Ureter (tissue), 1 donor: Measurements from ENCODE around the gene STX19. TPM values are rescaled to one million over a fixed set of nuclear protein-coding genes. Genes with fewer than 3 reads are reported as not detected.
"Not testable (repeated sequence)": the region's sequence is repeated elsewhere in the genome, so short reads cannot be mapped to it uniquely, and the experiment has no call there.

ENCODE experiments used
- DNase-seq: peaks from one replicate; pipeline ENCODE4 v3.0.0-alpha.2; 2020; ENCODE audit warnings: low spot score
- total RNA-seq: library from RNA; stranded (reverse); gene quantifications from one replicate; pipeline ENCODE4 v1.2.4, GENCODE V29; 2023
- donor health status: DM: yes; HTN: yes; CAD: no.

The STX19 gene
- total RNA-seq, 1 donor from 2014 or later = not detected

GRCh38 chr3:93979850-93980676 lies 48.3 kb downstream of the STX19 start, which contains the start of gene ARL13B:
Gene ARL13B, plus strand, starts transcription at chr3:93980155. Its CDS starts 269 bp downstream, at chr3:93980424.
- peak; percentile 97 for DNase-seq

- peak; percentile 84 for DNase-seq
Observed at GRCh38 chr3:93973131-93974126, 55.0 kb downstream of the STX19 start, which contains the start of gene PROS1. Gene PROS1, minus strand, starts transcription at chr3:93973896. Its CDS starts 147 bp downstream, at chr3:93973749.

GRCh38 chr3:93969997-93970396 lies 58.4 kb downstream of the STX19 start:
- no peak for DNase-seq

GRCh38 chr3:93969443-93969842 lies 59.0 kb downstream of the STX19 start:
- no peak for DNase-seq

GRCh38 chr3:93965106-93965505 lies 63.3 kb downstream of the STX19 start:
- DNase-seq = not testable (repeated sequence)

Other genes with a start within 250 kb of the STX19 start
- gene PROS1, start 54.7 kb downstream of the STX19 start, total RNA-seq = 31.2 TPM
- gene ARL13B, start 48.4 kb downstream of the STX19 start, total RNA-seq = 8.9 TPM
- gene DHFR2, start 34.3 kb upstream of the STX19 start, total RNA-seq = 7.5 TPM
- 22.7 TPM for gene NSUN3, start 34.5 kb upstream of the STX19 start, total RNA-seq